Stimulated activated CD8-positive, alpha-beta memory T cell treated with anti-CD3 and anti-CD28 coated beads, Interleukin-15, amount 100 ng/mL, for 48 hours (primary cell): ENCODE results near the gene ZFP1.
A peak's percentile ranks its signal among the peaks of the same experiment; 100 is the strongest.

Experiments
- DNase-seq, 2 donors: peaks; one replicate each; pipeline ENCODE4 v3.0.0-alpha.2; 2020; ENCODE audit warnings: low read depth in 2 of 2

ZFP1 gene

DNA sequence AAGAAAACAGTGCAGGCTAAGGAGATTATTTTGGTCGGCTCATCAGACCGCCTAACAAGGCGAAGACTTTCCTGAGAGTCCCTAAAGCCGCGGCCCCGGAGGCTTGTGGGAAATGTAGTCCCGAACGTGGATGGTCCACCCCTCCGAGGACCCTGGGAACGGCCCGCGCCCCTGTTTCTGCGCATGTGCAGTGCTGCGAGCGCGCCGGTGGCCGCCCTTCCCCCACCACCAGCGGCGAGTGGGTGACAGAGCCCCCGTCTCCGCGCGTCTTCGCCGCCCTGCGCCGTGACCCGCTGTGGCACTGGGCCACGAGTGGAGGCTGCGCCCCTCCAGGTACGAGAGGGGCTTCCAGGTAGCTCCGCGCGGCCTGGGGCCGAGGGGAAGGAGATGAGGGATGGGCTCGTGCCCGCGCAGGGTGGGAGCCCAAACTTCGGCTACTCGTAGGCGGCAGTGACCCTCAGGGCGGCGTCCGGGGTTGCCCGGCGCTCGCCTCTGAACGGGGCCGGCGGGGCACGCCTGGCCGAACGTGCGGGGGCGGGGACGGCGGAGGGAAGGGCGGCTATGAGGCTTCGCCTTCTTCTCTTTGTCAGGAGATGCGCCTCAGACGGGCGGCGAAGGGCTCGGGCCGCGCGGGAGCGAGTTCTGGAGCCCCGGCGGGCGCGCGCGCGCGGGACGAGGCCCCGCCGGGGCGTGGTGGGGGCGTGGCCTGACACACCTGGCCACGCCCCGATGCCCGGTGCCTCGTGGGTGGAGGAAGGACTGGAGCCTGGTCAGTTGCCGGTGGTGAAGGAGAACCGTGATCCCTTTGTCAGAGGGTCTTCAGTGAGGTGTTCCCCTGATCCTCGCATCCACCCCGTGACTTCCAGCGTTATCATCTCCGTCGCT lies at the start of gene ZFP1:
ZFP1 (plus strand) TSS at position 214 of the 885 bp plus-strand sequence. CDS start 4,428 bp downstream, outside the sequence.
- peak; percentile 87 to 89 for DNase-seq

DNA sequence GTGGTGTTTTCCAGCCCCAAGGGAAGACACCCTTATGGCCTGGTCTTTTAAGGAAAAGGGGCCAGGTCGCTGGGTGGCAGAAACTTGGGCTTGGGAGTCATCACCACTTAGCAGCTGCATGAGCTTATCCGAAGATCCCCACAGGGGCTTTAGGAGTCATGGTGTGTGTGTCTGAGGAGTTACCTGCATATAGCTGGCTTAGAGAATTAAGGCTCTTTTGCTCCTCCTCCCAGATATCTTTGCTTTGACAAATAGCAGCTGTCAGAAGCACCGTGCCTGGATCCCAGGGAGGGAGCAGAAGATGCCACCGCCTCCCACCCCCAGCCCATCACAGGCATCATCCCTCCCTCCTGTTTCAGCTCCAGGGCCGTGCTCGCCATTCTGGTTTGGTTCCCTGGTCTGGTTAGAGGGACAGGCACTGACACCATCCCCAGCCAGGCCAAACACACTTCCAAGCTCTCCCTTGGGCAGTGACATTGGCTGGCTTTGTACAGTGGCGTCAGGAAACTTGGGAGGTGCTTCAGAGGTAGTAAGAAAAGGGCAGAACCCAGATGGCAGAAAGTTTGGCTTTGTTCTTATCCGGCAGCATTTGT lies 49.2 kb upstream of the ZFP1 start:
- DNase-seq = no peak

DNA sequence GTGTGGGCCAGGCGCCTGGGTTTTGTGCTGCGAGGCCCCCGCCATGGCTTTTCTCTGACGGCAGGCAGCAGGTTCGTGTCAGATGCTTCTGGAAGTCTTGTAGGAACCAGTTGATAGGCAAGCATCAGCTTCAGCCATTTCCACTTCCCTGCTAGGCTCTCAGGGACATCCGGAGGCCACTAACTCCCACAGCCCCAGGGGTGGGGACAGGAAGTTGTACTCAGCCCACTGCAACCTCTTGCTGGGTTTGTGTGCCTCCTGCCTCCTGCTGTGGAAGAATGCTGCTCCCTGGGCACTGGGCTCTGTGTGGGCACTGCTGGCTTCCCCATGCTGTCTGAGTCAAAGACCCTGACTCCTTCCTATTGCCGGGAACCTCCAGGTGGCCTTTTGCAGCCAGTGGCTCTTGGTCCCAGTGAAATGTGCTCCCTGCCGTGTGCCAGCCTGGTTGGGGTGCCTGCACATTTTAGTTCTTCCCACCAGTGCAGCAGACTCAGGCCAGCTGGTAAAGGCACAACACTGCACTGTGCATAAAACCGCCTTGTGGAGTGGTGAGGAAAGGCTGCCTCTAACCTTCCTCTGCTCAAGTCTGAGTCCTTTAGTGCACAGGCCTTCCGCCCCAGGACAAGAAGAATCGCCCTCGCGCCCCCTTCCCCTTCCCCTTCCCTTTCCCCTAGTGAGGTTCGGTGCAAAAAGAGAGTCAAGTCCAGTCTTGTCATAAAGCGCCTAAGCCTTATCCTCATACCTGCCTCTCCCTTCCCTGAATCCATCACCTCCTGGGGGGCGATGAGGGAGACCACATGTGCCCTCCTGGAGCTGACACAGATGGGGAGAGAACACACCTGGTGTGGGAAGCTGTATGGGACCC lies 48.4 kb upstream of the ZFP1 start:
- peak in 1 of 2 donors; percentile 37 for DNase-seq

DNA sequence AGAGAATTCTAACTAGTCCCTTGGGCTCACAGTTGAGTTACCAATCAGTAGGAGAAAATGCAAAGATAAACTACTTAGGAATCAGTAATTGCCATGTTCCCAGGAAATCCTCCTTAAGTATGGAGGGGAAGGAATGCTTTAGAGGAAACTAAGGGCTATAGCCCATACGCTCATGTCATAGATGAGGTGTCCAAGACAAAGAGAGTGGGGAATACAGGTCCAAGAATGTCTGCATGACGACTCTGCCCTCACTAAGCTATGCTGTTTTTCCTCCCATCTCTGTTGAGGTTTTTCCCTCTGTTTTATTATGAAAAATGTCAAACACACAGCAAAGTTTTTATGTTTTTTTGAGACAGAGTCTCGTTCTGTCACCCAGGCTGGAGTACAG lies 47.7 kb upstream of the ZFP1 start:
- DNase-seq = no peak

DNA sequence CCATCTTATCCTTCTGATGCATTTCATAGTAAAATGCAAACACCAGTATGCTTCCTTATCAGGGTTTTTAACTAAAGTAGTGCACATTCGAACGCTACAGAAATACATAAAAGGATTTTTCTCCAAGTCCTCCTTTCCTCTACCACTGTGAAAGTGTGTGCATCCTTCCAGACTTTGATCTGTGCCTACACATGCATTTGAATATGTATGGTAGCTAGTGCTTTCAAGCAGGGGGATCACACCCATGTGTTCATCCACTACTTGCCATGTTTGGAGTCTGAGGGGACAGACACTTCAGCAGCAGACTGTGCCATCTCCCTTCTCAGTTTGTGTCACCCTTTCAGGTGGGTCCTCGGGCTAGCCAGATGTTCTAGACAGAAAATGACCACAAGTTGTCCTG lies 46.7 kb upstream of the ZFP1 start:
- DNase-seq = no peak

DNA sequence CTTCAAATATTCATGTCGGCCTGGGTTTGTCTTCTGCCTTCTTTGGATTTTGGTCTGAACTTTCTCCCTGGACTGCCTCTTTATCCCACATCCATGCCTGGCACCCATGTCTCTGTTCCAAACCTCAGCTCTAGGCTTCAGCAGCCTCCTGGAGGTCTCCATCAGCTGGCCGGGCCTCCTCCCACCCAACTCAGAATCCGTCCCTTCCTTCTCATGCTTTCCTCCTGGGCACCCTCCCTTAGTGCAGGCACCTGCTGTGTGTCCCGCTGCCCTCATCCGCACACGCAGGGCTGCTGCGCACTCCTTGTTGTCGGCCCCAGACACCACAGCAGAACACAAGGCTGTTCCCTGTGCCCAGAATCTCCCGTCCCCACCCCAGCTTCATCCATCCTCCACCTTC lies 45.7 kb upstream of the ZFP1 start:
- DNase-seq = no peak

DNA sequence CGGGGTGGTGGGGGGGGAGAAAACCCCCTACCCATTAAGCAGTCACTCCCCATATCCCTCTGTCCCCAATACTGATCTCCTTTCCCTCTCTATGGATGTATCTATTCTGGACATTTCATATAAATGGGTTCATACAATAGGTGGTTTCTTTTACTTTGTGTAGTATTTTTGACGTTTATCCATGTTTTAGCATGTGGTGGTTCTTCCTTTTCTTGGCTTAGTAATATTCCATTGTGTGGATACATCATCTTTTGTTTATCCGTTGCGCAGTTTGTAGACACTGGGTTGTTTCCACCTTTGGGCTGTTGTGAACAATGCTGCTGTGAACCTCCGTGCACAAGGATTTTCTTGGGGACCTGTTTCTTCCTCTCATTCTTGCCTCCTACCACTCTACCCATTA lies 44.3 kb upstream of the ZFP1 start:
- DNase-seq = no peak

DNA sequence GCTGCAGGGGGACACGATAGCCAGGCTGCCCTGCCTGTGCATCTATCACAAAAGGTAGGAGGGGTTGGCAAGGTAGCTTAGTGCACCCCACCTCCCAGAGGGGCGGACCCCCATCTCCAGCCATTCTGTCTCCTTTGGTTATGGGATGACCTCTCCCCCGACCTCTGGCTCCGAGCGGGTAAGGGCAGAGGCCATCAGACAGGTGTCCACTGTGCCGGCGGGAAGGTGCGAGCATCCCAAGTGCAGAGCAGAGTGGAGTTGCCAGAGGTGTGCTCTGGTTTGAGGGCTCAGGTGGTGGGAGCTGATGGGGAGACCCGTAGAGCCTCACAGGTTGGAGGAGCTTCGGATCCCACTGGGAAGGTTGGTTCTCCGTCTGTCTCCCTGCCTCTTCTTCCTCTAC lies 43.5 kb upstream of the ZFP1 start:
- no peak for DNase-seq

DNA sequence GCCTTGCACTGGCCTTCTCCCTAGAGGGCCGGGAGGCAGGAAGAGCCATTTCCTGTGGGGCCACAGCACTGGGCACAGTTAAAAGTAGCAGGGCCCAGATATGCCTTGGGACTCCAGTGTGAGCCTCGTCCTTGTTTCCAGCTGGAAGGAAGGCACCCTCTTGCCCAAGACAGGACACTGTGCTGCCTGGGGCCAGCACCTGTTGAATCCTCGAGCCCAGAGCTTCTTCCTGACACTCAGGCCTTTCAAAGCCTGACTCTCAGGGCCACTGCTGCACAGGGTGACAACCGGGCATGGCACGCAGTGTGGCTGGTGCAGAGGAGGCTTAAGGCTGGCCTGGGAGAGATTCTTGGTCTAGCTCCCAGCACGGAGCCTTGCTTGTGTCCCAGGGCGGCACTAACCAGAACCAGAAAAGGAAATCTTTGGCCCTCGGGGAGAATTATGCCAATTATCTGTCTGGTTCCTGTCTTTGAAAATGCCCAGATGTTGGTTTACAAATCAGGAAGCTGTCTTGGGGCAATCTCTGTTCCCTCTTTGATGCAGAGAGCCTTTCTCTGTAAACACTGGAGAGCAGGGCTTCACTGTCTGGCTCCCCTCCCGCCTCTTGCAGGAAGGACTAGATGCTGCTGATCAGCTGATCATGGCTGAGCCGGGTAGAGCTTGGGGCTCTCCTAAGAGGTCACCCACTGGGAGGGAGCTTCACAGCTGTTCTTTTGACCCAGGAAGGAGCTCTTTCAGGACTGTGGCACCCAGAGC lies 42.8 kb upstream of the ZFP1 start:
- DNase-seq = no peak

DNA sequence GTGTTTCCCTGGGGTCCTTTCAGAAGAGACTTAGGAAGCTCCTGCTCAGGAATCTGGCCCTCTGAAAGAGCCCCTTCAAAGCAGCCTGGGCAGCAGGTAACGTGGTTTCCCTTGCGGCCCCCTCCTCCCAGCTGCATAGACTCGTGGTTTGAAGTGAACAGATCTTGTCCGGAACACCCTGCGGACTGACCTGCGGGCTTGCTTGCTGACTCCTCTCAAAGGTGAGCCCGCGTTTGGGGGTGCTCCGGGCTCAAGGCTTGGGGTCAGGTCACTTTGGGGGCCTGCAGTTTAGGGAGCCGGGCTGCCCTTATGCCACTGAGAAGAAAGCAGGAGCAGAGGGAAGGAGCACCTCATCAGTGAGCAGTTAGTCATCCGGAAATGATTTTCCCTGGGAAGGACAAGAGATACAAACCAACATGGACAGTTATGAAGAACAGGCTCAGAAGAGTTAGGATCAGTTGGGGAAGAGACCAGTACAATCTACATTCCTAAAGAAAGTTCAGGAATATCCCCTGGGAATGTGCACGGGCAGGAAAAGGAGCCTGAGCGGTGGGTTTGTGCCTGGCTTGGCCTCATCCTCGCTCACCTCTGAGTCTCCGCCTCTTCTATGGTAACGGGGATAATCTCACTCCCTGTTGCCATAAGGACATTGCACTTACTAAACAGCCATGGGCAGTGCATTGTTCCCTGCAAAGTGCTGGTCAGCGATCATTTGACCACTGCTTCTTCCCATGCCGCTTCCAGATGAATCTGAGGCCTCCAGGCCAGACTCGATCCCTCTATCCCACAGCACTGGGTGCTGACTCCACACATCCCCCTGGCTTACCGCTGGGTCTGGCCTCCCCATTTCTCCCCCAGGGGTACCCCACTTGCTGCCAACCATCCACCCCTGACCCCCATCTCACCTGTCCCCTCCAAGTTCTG lies 41.7 kb upstream of the ZFP1 start:
- DNase-seq = no peak

DNA sequence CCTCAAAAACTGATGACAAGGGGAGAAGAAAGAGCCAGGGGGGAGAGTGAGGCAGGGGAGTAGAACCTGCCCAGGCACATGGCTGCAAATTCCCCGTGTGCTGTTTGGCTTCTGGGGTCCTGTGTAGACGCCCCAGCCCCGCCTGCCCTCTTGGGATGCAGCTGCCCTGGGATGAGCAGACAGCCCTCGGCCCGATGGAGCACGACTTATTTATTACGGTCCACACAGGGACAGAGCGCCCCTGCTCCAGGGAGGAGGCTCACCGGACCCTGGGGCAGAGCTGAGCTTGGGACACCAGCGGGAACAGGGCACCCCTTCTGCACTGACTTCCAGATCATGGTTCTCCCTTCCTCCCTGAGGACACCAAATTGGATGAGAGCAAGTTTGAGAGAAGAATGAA lies 40.8 kb upstream of the ZFP1 start:
- no peak for DNase-seq

DNA sequence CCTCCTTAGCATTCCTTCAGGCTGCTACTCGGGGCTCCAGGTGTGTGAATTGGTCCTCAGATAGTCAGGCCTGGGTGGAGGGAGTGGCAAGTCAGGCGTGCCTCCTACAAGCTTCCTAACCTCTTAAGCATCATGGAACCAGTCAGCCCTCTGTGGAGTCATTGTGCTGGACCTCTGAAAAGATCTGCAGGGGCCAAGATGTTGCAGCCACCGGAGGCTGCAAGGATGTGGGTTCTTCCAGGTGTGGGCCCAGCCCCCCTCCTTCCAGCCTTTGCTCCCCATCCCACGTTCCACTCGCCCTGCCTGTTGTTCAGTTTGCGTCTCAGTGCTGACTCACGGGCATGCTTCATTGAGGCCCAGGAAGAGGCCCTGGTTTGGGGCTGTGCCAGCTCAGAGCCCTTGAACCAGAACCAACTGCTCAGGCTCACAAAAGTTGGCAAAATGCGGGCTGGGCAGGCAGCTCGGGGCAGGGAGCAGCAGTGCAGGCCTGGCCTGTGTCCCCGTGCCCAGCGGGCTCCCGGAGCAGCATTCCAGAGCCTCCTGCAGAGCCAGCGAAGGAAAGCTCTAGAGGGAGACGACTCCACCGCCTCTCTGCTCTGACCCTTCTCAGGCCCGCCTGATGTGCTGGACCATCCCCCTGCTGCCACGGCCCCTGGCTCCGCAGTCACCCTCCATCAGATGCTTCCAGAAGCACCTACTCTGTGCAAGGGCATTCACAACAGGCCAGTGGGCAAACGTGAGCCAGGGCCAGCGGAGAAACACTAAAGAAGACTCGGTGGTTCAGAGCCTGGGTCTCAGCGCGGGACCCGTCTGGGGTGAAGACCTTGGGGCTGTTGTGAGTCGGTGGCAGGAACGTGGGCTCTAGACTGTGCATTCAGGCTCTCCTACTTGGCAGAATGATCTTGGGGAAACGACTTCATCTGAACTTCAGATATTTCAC lies 39.3 kb upstream of the ZFP1 start:
- DNase-seq = peak; percentile 49 to 75

DNA sequence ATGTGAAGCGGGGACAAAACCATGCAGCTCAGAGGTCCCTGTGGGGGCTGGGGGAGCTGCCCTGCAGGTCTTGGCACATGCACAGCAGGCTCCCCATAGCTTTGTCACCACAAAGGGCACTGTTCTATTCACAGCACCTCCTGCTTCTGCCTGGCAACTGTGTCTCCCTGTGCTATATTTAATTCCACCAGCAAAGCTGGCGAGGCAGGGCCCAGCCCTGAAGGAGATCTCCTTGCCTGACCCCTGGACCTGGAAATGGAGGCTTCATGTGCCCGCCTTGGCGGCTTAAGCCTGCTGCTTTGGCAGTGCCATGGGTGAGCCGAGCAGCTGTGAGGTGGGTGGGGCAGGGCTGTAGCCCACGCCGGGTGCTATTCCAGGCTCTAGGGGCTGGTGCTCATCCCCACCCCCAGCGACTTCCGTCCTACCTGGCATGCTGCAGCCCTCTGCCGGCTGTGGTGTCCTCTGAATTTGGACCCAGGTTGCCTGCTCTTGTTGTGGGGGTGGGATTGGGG lies 38.5 kb upstream of the ZFP1 start:
- DNase-seq = no peak

DNA sequence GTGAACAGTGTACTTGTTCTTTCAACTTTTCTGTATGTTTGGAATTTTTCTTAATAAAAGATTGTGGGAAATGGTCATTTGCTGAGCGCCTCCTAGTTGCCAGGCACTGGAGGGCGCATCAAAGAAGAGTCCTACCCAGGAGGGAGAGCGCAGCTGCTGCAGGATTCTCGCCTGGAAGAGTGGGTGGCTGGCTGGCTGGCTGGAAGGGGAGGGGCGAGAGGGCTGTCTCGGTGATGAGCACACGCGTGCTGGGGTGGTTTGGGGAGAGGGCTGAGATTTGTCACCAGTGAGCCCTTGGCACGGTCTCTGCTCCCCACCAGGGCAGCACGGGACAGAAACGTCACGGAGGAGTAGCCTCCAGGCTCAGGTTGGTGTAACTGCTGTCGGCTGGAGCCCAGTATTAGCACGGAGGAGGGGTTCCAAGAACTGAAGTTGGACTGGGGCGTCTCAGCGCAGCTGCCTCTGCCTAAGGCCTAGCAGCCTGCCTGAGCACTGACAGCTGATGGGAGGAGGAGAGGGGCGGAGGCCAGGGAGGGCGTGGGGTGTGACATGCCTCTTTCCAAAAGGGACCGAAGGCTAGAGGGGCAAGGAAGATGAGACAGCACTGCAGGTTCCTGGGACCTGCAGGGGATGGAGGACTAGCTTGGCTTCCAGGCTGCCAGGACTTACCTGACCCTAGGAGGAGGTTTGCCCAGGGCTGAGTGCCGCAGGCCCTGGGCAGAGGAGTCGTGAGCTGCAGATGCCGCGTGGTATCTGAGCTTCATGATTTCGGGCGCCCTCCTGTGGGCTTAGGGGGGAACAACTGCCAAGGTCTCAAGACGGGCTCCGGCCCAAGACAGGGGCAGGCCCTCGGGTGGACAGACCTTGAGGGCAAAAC lies 37.4 kb upstream of the ZFP1 start:
- peak; percentile 63 to 72 for DNase-seq

DNA sequence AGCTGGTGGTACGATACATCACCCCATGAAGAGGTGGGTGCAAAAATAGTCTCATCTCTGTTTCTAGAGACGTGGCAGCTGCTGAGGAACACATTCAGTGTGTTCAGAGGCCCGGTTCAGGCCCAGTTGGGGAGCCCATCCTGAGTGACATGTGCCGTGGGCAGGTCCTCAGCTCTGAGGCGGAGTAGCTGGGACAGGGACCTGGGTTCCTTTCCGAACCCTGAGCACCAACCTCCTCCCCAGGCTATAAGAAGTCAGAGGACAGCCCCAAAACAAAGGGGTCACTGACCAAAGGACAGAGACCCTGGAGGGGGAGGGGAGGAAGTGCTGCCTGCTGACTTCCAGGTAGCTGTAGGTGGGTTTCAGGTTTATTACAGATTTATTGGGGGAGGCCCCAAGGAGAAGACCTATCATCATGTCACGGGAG lies 36.8 kb upstream of the ZFP1 start:
- DNase-seq = no peak

DNA sequence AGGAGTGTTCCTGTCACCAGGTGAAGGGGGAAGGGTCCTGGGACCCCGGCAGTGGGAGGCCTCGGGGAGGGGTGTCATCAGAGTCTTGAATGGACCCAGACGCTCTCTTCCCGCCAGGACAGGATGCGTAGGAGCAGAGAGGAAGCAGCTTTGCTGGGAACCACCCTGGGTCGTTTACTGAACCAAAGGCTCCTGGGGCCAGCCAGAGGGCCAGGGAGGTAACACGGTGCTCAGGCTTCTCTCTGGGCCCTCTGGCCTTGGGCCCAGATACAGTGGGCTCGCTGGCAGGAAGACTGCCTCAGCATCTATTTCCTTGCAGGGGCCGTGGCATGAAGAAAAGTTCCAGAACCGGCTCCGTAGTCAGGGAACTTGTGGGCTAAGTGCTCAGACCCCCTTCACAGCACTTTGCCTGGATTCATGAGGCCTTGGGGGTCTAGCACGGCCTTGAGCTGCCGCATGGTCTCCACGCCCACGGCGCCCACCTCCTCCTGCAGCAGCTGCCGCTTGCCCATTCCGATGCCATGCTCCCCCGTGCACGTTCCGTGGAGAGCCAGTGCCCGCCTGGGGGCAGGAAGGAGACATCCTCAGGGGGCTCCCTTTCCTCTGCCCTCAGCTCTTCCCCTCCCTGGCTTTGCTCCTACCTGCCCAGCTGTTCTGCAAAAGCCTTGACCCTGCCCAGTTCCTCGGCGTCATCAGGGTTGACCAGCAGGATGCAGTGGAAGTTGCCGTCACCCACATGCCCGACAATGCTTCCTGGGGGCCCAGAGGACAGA lies 36.2 kb upstream of the ZFP1 start:
- DNase-seq = no peak

DNA sequence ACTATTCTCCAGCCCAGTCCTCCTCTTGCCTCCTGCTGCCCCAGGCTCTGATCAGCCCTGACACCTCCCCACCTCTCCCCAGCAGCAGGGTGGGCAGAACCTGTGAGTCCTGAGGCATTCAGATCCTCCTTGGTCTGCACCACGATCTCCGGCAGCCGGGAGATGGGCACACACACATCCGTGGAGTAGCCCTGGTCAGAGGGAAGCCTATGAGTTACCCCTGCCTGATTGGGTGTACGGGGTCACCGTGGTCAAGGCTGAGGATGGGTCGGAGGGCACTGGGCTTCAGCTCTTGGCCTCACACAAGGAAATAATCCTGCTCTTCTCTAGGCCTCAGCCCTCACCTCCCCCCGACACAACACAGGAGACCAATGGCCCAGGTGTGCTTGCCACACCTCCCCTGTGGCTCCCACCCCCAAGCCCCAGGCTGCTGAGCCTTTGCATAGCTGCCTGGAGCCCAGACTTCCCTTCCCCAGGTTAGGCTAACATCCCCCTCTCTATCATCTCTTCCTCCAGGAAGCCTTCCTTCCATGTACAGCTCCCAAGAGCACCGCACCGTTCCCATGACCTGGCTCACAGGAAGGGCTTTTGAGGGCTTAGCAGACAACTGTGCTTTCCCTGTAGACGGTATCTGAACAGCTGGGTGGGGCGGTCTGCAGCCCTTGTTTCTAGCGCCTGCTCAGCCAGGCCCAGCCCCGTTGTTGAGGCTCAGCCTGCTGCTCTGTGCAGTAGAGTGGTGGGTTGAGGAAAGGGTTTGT lies 35.4 kb upstream of the ZFP1 start:
- DNase-seq = no peak
